GM18861 (cell line): ENCODE data around the gene OR51T1.

Experiments
- ATAC-seq: cut with Tn5 transposase; IDR thresholded peaks from one replicate; pipeline ENCODE4 v1.9.1; 2021; ENCODE audit not compliant: unreplicated experiment

OR51T1 gene

GRCh38 chr11:4926608-4927007 is 44.9 kb downstream of the OR51T1 start:
- ATAC-seq = no peak
